GM19324 (cell line): ENCODE measurements around the gene BPNT1.
"Not testable (repeated sequence)": the region's sequence is repeated elsewhere in the genome, so short reads cannot be mapped to it uniquely, and the experiment has no call there.

ENCODE experiments used
- ATAC-seq: cut with Tn5 transposase; IDR thresholded peaks from one replicate; pipeline ENCODE4 v1.9.1; 2021; ENCODE audit warnings: mild to moderate bottlenecking, moderate library complexity; ENCODE audit not compliant: unreplicated experiment, low FRiP score

The BPNT1 gene

GRCh38 chr1:220089650-220090556, at the start of gene BPNT1:
BPNT1 (minus strand) TSS chr1:220089788; CDS start chr1:220079846, 9,942 bp downstream.
- ATAC-seq: peak; percentile 70

- no peak for ATAC-seq
These were observed 47.6 kb upstream of the BPNT1 start for GRCh38 chr1:220137019-220137786.

GRCh38 chr1:220135755-220136154, 46.2 kb upstream of the BPNT1 start:
- ATAC-seq: no peak

GRCh38 chr1:220129479-220130210, 40.1 kb upstream of the BPNT1 start:
- no peak for ATAC-seq

GRCh38 chr1:220127076-220127475, 37.5 kb upstream of the BPNT1 start:
- no peak for ATAC-seq

- ATAC-seq: no peak
These were observed 35.0 kb upstream of the BPNT1 start for GRCh38 chr1:220124542-220124941.

GRCh38 chr1:220123889-220124288, 34.3 kb upstream of the BPNT1 start:
- ATAC-seq: no peak

- no peak for ATAC-seq
These were observed 33.5 kb upstream of the BPNT1 start for GRCh38 chr1:220123066-220123465.

- no peak for ATAC-seq
These were observed 32.4 kb upstream of the BPNT1 start for GRCh38 chr1:220121791-220122530.

GRCh38 chr1:220119043-220119512, 29.5 kb upstream of the BPNT1 start:
- ATAC-seq: no peak

- no peak for ATAC-seq
These were observed 23.6 kb upstream of the BPNT1 start for GRCh38 chr1:220113136-220113695.

GRCh38 chr1:220112600-220112999, 23.0 kb upstream of the BPNT1 start:
- ATAC-seq: not testable (repeated sequence)

- not testable (repeated sequence) for ATAC-seq
These were observed 20.9 kb upstream of the BPNT1 start for GRCh38 chr1:220110473-220110872.

GRCh38 chr1:220099826-220100225, 10.2 kb upstream of the BPNT1 start:
- no peak for ATAC-seq

- peak; percentile 63 for ATAC-seq
These were observed 4.7 kb upstream of the BPNT1 start, which contains the start of gene IARS2 for GRCh38 chr1:220094016-220094911. IARS2 (plus strand) TSS chr1:220094132; CDS start chr1:220094217, 85 bp downstream.

- ATAC-seq: no peak
These were observed 3.9 kb upstream of the BPNT1 start for GRCh38 chr1:220093361-220094015.

GRCh38 chr1:220092694-220093093, 3.1 kb upstream of the BPNT1 start:
- no peak for ATAC-seq

GRCh38 chr1:220086261-220086686, 3.3 kb downstream of the BPNT1 start:
- peak; percentile 55 for ATAC-seq
